Activated CD4-positive, alpha-beta T cell treated with anti-CD3 and anti-CD28 coated beads for 36 hours (primary cell): ENCODE data around the gene DCT. TPM values are rescaled to one million over a fixed set of nuclear protein-coding genes. Genes with fewer than 3 reads are reported as not detected.
A peak's percentile ranks its signal among the peaks of the same experiment; 100 is the strongest.

Experiments
- ATAC-seq: fragments of 200-7000 bp; cut with Tn5 transposase; one replicate; pipeline ENCODE4 v1.10.0; 2021; ENCODE audit warnings: mild to moderate bottlenecking, moderate library complexity
- CTCF ChIA-PET: fragments of 350-600 bp; sonication (Branson Sonifier 250); formaldehyde crosslinking; loops from one replicate; lab custom pipeline; 2021; ENCODE audit warnings: antibody characterized with exemption; lab: Charles Lee
- POLR2A ChIA-PET: fragments of 350-600 bp; sonication (Branson Sonifier 250); formaldehyde crosslinking; loops from one replicate; lab custom pipeline; 2021; ENCODE audit warnings: antibody characterized with exemption, inconsistent platforms; lab: Charles Lee
- DNase-seq: peaks from one replicate; pipeline ENCODE4 v3.0.0-alpha.2; 2020
- H3K27ac Mint-ChIP-seq: one replicate; pipeline ENCODE4 v1.8.0; 2021; ENCODE audit warnings: mixed read lengths
- H3K27me3 Mint-ChIP-seq: one replicate; pipeline ENCODE4 v1.8.0; 2021; ENCODE audit warnings: mixed read lengths
- H3K36me3 Mint-ChIP-seq: one replicate; pipeline ENCODE4 v1.8.0; 2021; ENCODE audit warnings: low read depth, mixed read lengths
- H3K4me1 Mint-ChIP-seq: one replicate; pipeline ENCODE4 v1.8.0; 2021; ENCODE audit warnings: mixed read lengths
- H3K4me3 Mint-ChIP-seq: one replicate; pipeline ENCODE4 v1.8.0; 2021; ENCODE audit warnings: mild to moderate bottlenecking, moderate library complexity, mixed read lengths
- H3K9me3 Mint-ChIP-seq: one replicate; pipeline ENCODE4 v1.8.0; 2021; ENCODE audit warnings: low read depth, mixed read lengths
- intact Hi-C, 2 experiments: fragments of 100-400 bp; cut with DNase I in 1 of 2; cut with micrococcal nuclease in 1 of 2; formaldehyde crosslinking; loops; one replicate each; pipeline versions ENCODE4 v1.14.2 to v1.15.1; 2022 to 2024; cut with DNase I, micrococcal nuclease
- total RNA-seq, 2 experiments: library from RNA; stranded (reverse); gene quantifications; one replicate each; pipeline ENCODE4 v1.2.3, GENCODE V29; 2021

Gene DCT
- total RNA-seq, 2 experiments from 2014 or later = 0.12 to 0.14 TPM

DNA sequence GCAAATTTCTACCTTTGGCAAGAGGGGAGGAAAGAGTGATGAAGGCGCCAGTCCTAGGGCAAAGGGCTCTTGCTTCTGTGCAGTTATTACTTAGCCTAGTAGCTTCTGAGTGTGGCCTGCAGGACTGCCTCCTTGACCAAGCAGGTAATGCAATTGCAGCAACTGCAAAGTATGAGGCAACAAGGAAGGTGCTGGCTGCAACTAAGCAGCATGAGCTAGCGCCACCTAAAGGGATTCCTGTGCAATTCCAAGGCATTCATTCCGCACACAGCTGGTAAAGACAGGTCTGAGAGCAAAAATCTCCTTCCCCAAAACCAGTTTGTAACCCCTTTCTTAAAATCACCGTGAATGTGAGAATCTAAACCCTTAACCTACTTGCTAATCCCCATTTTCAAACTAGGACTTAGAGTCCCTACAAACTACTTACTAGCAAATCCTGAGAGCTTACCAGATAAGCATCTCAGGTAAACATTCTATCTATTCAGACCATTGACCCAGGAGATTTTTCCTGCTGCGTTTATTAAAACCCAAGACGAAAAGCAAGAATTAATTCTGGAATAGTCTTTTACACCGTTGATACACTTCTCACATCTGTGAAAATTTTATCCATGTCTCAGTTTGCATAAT is 62.9 kb downstream of the DCT start:
- intact Hi-C loops = loop anchor here (5.0 kb wide), 4 partner anchors 89 to 766 kb away; partner anchors contain the start of gene GPR180 (in 1 of the 2)
- Mint-ChIP-seq H3K4me1 (peaks cover 71% of the 10 kb centered on the region), H3K27ac (peak overlapping the region; percentile 9), H3K9me3 (peaks cover 27% of the 10 kb centered on the region), H3K36me3 (peaks cover 29% of the 10 kb centered on the region), H3K27me3 (peaks cover 12% of the 10 kb centered on the region), H3K4me3 (no peak overlapping the region)
- POLR2A ChIA-PET = no interaction called here
- CTCF ChIA-PET = interaction anchor here (1.2 to 2.5 kb wide), 3 partner anchors 11 to 19 kb away, joined by 3 to 11 read pairs (median 4); no protein-coding TSS in a partner anchor
- no peak for ATAC-seq
- DNase-seq = peak; percentile 19

DNA sequence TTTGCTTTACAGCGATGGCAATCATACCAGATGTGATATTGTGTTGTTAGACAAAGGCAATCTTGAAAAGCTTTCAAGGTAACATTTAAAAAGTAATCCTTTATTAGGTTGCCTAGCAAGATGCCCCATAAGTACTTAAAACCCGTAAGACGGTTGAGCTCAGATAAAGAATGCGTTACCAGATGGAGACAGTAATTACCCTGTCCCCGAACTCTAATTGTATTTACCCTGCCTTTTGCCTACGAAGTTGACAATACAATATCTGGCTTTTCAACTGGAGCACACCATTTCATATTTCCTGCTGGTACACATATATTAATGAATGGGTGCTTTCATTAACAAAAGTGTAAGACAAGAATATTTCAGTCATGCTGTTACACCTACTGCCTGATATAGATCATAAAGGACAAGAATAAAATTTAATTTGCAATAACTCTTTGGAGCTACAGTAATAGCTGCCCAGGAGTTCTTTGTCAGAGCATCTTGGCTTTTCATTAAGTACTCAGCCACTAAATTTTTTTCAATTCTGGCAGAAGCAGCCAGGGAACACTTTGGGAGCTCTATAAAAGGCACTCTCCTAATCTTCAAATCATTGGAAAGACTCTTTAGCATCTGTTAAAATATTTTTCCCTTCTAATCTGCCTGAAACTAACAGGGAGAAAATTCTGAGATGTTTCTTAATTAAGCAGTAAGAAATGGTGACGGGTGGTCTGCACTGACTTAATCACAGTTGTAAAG is 63.8 kb downstream of the DCT start:
- ChIA-PET POLR2A (no interaction called here), CTCF (interaction anchor here (0.8 to 1.5 kb wide), 5 partner anchors 10 to 128 kb away, joined by 3 to 4 read pairs (median 3); no protein-coding TSS in a partner anchor)
- peaks cover 19% of the 10 kb centered on the region for H3K9me3 Mint-ChIP-seq
- peaks cover 12% of the 10 kb centered on the region for H3K27me3 Mint-ChIP-seq
- peaks cover 22% of the 10 kb centered on the region for H3K36me3 Mint-ChIP-seq
- peaks cover 68% of the 10 kb centered on the region for H3K4me1 Mint-ChIP-seq
- no peak for ATAC-seq
- intact Hi-C loops = loop anchor here (5.0 kb wide), 4 partner anchors 88 to 767 kb away; partner anchors contain the start of gene GPR180 (in 1 of the 2)
- H3K27ac Mint-ChIP-seq = peak overlapping the region; percentile 9
- no peak for DNase-seq
- no peak overlapping the region for H3K4me3 Mint-ChIP-seq

DNA sequence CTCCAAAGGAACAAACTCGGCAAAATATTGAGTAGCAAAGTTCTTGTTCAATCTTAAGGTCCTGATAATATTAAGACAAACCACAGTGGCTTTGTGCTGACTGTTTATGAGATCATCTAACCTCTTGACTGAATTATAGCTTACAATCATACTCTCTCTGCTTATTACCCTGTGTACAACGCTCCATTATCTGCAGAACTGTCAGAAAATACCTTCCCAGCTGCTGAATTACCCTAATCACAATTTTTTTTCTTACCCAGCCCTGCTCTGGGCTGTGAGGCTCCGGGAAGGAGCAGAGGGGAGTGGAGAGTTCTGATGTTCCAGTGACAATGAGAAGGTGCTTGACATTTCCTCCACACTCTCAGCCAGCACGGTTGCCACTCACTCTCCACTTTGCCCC is 64.8 kb downstream of the DCT start:
- no peak for DNase-seq
- H3K27ac Mint-ChIP-seq = no peak overlapping the region
- H3K9me3 Mint-ChIP-seq = peaks cover 15% of the 10 kb centered on the region
- H3K4me3 Mint-ChIP-seq = no peak overlapping the region
- ATAC-seq = no peak
- H3K36me3 Mint-ChIP-seq = peaks cover 17% of the 10 kb centered on the region
- ChIA-PET CTCF (interaction anchor here (0.8 to 1.5 kb wide), 2 partner anchors 21 to 30 kb away, joined by 3 read pairs; no protein-coding TSS in a partner anchor), POLR2A (no interaction called here)
- peaks cover 12% of the 10 kb centered on the region for H3K27me3 Mint-ChIP-seq
- peaks cover 59% of the 10 kb centered on the region for H3K4me1 Mint-ChIP-seq
- intact Hi-C loops = loop anchor here (5.0 kb wide), 4 partner anchors 87 to 768 kb away; partner anchors contain the start of gene GPR180 (in 1 of the 2)

DNA sequence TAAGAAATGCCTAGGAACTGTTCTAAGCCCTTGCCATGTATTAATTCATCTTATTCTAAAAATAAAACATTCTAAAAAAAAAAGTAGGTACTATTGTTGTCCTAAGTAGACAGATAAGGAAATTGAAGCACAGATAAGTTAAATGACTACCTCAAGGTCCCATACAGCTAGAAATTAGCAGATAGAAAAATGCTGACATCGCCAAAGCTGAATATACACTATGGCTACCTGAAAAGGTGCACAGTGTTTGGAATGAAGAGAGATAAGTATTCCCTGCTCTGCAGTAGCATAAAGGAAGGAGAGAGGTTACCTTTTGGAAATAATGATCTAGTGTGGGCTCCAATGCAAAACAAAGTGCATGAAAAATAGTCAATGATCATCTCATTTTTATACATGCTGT is 65.3 kb downstream of the DCT start:
- ATAC-seq = no peak
- CTCF ChIA-PET = no interaction called here
- intact Hi-C loops = no loop called here
- H3K4me3 Mint-ChIP-seq = no peak overlapping the region
- peaks cover 12% of the 10 kb centered on the region for H3K27me3 Mint-ChIP-seq
- H3K36me3 Mint-ChIP-seq = peaks cover 17% of the 10 kb centered on the region
- H3K9me3 Mint-ChIP-seq = peaks cover 15% of the 10 kb centered on the region
- no peak overlapping the region for H3K27ac Mint-ChIP-seq
- POLR2A ChIA-PET = no interaction called here
- H3K4me1 Mint-ChIP-seq = peaks cover 54% of the 10 kb centered on the region
- no peak for DNase-seq

DNA sequence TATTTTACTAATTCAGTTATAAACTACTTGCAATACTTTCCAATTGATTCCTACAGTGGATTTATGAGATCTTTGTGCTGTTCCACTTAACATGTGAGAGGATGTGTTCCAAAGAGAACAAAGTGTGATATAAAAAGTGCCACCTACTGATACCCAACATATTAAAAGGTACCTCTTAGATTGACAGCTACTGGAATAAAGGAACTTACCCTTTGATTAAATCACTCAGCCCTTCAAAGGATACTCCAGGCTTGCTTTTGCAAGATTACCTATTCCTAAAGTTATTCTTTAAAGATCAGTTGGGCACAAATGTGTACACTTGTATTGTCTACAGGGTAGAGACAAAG is 65.9 kb downstream of the DCT start:
- POLR2A ChIA-PET = no interaction called here
- peaks cover 48% of the 10 kb centered on the region for H3K4me1 Mint-ChIP-seq
- CTCF ChIA-PET = no interaction called here
- H3K27me3 Mint-ChIP-seq = peaks cover 16% of the 10 kb centered on the region
- ATAC-seq (no peak), DNase-seq (no peak)
- intact Hi-C loops = no loop called here
- no peak overlapping the region for H3K27ac Mint-ChIP-seq
- peaks cover 15% of the 10 kb centered on the region for H3K36me3 Mint-ChIP-seq
- H3K9me3 Mint-ChIP-seq = peaks cover 12% of the 10 kb centered on the region
- no peak overlapping the region for H3K4me3 Mint-ChIP-seq

DNA sequence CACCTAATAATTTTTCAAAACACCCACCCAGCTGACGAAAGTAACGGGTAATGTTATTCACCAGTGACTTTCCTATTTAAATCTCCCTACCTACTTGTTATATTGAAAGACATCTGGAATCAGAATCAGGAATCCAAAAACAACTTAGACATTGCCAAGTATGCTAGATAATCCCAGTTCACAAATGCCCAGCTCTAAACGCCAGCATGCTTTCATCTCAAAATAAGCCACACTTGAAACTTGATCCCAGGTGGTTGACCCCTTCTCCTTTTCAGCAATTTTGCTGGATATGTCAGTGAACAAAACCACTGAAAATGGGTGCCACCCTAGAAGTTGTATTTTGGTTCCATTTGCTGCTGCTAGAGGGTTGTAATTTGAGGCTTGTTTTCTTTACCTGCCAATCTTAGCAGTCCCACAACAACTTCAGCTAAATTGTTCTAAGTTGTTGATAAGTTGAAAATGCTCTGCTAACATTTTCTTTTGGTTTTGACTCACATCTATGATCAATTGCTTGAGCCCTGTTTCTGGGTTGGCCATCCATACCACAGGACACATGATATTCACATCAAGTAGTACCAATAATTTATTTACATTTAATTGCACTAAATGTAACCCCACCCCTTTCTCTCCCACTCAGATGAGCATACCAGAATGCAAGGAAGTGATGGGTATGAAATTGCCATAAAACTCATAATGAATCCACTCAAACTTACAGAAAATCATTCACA is 66.4 kb downstream of the DCT start:
- no peak overlapping the region for H3K27ac Mint-ChIP-seq
- no peak overlapping the region for H3K4me3 Mint-ChIP-seq
- ChIA-PET POLR2A (no interaction called here), CTCF (no interaction called here)
- H3K9me3 Mint-ChIP-seq = peaks cover 12% of the 10 kb centered on the region
- H3K36me3 Mint-ChIP-seq = peaks cover 15% of the 10 kb centered on the region
- DNase-seq = no peak
- no peak for ATAC-seq
- intact Hi-C loops = no loop called here
- peaks cover 45% of the 10 kb centered on the region for H3K4me1 Mint-ChIP-seq
- peaks cover 16% of the 10 kb centered on the region for H3K27me3 Mint-ChIP-seq

DNA sequence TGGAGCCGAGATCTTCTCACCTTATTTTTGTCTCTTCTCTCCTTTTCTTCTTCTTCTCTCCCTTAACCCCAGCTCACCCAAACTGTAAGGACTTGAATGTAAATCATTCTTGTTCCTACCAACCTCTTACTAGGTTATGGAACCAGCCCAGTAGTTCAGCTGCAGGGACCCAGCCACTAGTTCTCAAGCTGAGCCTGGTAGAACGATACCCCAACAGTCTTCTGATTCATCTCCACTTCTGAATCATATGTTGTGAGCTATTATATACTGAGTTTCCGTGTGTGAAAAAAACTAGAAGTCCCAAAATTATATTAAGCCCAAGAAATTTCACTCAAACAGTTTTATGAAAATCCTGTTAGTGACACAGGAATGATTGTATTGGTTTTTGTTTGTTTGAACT is 67.7 kb downstream of the DCT start:
- H3K36me3 Mint-ChIP-seq = peaks cover 5% of the 10 kb centered on the region
- no peak overlapping the region for H3K4me3 Mint-ChIP-seq
- H3K27me3 Mint-ChIP-seq = peaks cover 16% of the 10 kb centered on the region
- peak; percentile 29 for DNase-seq
- no peak overlapping the region for H3K27ac Mint-ChIP-seq
- POLR2A ChIA-PET = no interaction called here
- ATAC-seq = peak; percentile 88
- peaks cover 3% of the 10 kb centered on the region for H3K9me3 Mint-ChIP-seq
- CTCF ChIA-PET = interaction anchor here (1.6 kb wide), 1 partner anchor 14 kb away, joined by 4 read pairs; no protein-coding TSS in a partner anchor
- H3K4me1 Mint-ChIP-seq = peaks cover 36% of the 10 kb centered on the region
- intact Hi-C loops = no loop called here

DNA sequence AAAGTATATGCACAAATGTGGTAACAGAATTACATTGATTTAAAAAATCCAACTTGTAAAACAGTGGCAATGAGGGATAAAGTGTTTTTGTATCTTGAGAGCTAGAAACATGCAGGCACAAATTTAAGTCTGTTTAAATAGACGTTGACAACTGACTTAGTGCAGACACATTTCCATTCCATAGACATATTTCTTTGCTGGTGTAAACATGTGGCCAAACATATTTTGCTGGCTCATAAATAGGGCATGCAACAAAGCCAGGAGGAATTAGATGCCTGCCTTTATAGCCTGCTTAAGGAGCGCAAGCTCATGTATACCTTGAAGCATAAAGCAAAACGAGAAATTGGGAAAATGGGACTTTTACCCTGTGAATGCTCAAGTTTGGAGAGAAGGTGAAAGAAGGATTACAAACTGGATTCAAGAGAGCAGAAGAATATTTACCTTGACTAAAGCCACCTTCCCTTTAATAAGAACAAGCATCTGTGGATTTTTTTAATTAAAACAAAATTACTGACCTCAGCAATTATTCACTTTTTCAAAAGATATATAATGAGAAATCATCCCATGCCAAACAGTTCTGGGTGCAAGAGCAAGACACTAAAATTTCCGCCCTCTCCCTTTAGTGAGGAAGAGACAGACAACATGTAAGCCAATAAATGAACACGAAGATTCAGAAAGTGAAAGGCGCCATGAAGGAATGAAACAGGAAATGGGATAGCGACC is 71.0 kb downstream of the DCT start:
- Mint-ChIP-seq H3K27ac (no peak overlapping the region), H3K36me3 (no peaks in the 10 kb centered on the region), H3K27me3 (peaks cover 8% of the 10 kb centered on the region), H3K4me1 (peaks cover 20% of the 10 kb centered on the region), H3K9me3 (no peaks in the 10 kb centered on the region), H3K4me3 (no peak overlapping the region)
- CTCF ChIA-PET = no interaction called here
- intact Hi-C loops = no loop called here
- ATAC-seq (no peak), DNase-seq (no peak)
- POLR2A ChIA-PET = no interaction called here

DNA sequence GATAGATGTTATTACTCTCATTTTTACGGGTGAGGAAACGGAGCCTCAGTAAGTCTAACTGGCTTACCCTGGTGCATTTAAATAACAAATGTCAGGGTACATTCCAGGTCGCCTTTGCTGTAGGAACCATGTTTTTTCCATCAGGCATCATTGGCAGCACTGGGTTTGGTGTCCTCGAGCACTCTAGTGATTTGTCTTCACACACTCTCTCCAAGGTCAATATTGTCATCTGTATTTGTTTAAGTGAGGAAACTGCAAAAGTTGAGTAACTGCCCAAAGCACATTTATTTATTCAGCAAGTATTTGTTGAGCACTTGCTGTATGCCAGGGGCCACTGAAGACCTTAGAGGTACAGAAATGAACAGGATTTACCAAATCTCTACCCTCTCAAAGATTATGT is 78.6 kb downstream of the DCT start:
- intact Hi-C loops = no loop called here
- ATAC-seq = no peak
- no peaks in the 10 kb centered on the region for H3K36me3 Mint-ChIP-seq
- peaks cover 9% of the 10 kb centered on the region for H3K27me3 Mint-ChIP-seq
- no peak for DNase-seq
- no peaks in the 10 kb centered on the region for H3K4me1 Mint-ChIP-seq
- CTCF ChIA-PET = interaction anchor here (1.0 kb wide), 1 partner anchor 38 kb away, joined by 3 read pairs; no protein-coding TSS in a partner anchor
- no peak overlapping the region for H3K4me3 Mint-ChIP-seq
- H3K27ac Mint-ChIP-seq = no peak overlapping the region
- POLR2A ChIA-PET = no interaction called here
- H3K9me3 Mint-ChIP-seq = peaks cover 3% of the 10 kb centered on the region

DNA sequence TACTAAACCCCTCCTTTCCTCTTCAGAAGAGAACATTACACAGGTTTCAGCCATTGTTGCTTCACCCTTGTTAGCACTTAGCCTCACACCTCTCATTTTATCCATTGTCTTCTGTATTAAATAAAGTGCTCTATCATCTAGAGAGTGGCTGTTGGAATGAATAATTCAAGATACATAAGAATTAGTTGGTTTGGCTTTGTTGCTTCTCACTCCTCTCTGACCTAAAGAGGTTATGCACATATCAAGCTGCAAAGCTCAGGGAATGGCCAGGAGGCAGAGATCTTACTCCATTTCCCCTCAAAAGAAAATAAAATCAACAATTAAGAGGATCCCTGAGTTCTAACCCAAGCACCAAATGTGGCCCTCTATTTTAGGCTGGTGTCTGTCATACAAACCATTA is 79.7 kb downstream of the DCT start:
- peaks cover 9% of the 10 kb centered on the region for H3K27me3 Mint-ChIP-seq
- H3K36me3 Mint-ChIP-seq = no peaks in the 10 kb centered on the region
- H3K9me3 Mint-ChIP-seq = peaks cover 3% of the 10 kb centered on the region
- no peak for ATAC-seq
- POLR2A ChIA-PET = no interaction called here
- no peak overlapping the region for H3K4me3 Mint-ChIP-seq
- CTCF ChIA-PET = no interaction called here
- intact Hi-C loops = no loop called here
- H3K4me1 Mint-ChIP-seq = no peaks in the 10 kb centered on the region
- DNase-seq = no peak
- no peak overlapping the region for H3K27ac Mint-ChIP-seq

DNA sequence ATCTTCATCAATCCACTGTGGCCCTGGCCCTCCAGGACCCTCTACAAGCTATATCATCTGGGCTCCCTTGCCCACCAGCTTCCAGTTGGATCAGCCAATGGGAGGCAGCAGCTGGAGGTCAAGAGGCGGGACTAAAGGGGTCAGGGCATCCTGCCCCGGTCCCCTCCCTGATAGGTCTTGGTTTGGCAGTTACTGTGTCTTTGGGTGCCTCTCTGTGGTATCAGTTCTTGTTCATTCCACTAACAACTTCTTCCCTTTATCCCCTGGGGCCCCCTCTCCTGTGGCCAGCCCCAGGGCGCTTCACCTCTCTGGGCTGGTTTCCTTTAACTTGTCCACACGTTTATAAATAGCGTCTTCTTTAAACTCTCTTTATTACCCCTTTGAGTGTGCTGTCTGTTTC is 83.6 kb downstream of the DCT start:
- no peak for ATAC-seq
- Mint-ChIP-seq H3K4me1 (no peaks in the 10 kb centered on the region), H3K9me3 (peaks cover 3% of the 10 kb centered on the region), H3K27me3 (peaks cover 18% of the 10 kb centered on the region), H3K4me3 (no peak overlapping the region), H3K27ac (no peak overlapping the region), H3K36me3 (no peaks in the 10 kb centered on the region)
- CTCF ChIA-PET = interaction anchor here (0.5 to 1.5 kb wide), 4 partner anchors 222 to 1068 kb away, joined by 4 to 5 read pairs (median 4); no protein-coding TSS in a partner anchor
- intact Hi-C loops = no loop called here
- POLR2A ChIA-PET = no interaction called here
- DNase-seq = no peak
